Activated T-cell treated with anti-CD3 and anti-CD28 coated beads for 4 hours (primary cell): ENCODE results near the gene DPRX.
"Not testable (repeated sequence)": the region's sequence is repeated elsewhere in the genome, so short reads cannot be mapped to it uniquely, and the experiment has no call there.

Experiments
- DNase-seq: peaks from one replicate; pipeline ENCODE4 v3.0.0-alpha.2; 2020

DPRX gene

GRCh38 chr19:53647350-53647749, 15.6 kb downstream of the DPRX start:
- no peak for DNase-seq

- DNase-seq: no peak
Observed at GRCh38 chr19:53647792-53648191, 16.0 kb downstream of the DPRX start.

GRCh38 chr19:53649746-53650593, 18.2 kb downstream of the DPRX start:
- DNase-seq: no peak

- no peak for DNase-seq
Observed at GRCh38 chr19:53652476-53652875, 20.7 kb downstream of the DPRX start.

- DNase-seq: no peak
Observed at GRCh38 chr19:53655042-53655665, 23.4 kb downstream of the DPRX start.

GRCh38 chr19:53657330-53657729, 25.5 kb downstream of the DPRX start:
- no peak for DNase-seq

- no peak for DNase-seq
Observed at GRCh38 chr19:53657778-53658177, 26.0 kb downstream of the DPRX start.

GRCh38 chr19:53659292-53659691, 27.5 kb downstream of the DPRX start:
- no peak for DNase-seq

GRCh38 chr19:53660584-53660983, 28.8 kb downstream of the DPRX start:
- DNase-seq: no peak

- DNase-seq: no peak
Observed at GRCh38 chr19:53662209-53662608, 30.4 kb downstream of the DPRX start.

GRCh38 chr19:53664152-53664551, 32.4 kb downstream of the DPRX start:
- no peak for DNase-seq

- DNase-seq: no peak
Observed at GRCh38 chr19:53664760-53665159, 33.0 kb downstream of the DPRX start.

- not testable (repeated sequence) for DNase-seq
Observed at GRCh38 chr19:53666331-53666730, 34.5 kb downstream of the DPRX start.

GRCh38 chr19:53668804-53669203, 37.0 kb downstream of the DPRX start:
- not testable (repeated sequence) for DNase-seq

GRCh38 chr19:53670345-53670744, 38.5 kb downstream of the DPRX start:
- no peak for DNase-seq

- DNase-seq: no peak
Observed at GRCh38 chr19:53671663-53672062, 39.9 kb downstream of the DPRX start.
